ENCODE data around the gene LENG1. TPM values are rescaled to one million over a fixed set of nuclear protein-coding genes. Genes with fewer than 3 reads are reported as not detected.
"Not testable (repeated sequence)": the region's sequence is repeated elsewhere in the genome, so short reads cannot be mapped to it uniquely, and the experiment has no call there.

Gene LENG1
- total and polyA plus RNA-seq, 2 experiments from 2014 or later, result 8.4 to 15.0 TPM

DNA sequence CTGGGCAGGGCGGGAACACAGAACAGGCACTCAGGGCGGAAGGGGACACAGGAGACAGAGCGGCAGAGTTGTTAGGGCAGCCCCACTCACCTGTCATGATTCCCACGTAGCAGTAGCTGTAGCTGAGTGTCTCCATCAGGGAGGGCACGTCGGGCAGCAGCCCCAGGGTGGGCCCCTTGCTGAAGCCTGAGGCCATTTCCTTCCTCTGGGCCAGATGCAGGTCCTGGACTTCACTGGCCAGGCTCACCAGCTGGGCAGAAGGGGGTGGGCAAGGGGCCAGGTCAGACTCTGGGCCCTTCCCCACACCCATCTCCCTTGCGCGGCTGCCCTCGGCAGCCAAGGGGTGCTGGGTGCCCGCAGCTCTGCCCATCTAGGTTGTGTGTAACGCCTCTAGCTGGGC lies 23.9 kb upstream of the LENG1 start:
- H3K27ac ChIP-seq, result no peak overlapping the region
- no peak overlapping the region for H2AFZ ChIP-seq
- H3K9me2 ChIP-seq (replicated peaks; ENCODE audit: insufficient read depth), result no peaks in the 10 kb centered on the region
- peaks cover 16% of the 10 kb centered on the region for H3K79me2 ChIP-seq
- no peaks in the 10 kb centered on the region for H3K36me3 ChIP-seq (replicated peaks; ENCODE audit: insufficient read depth, low read depth)
- H3K9me3 ChIP-seq (ENCODE audit: low read depth), result no peaks in the 10 kb centered on the region
- no peaks in the 10 kb centered on the region for H4K20me1 ChIP-seq (ENCODE audit: insufficient read depth, poor library complexity, severe bottlenecking)
- no peaks in the 10 kb centered on the region for H3K27me3 ChIP-seq
- DNase-seq (ENCODE audit: low spot score), result no peak
- TF ChIP-seq EZH2 (IDR thresholded peaks at IDR 0.05; ENCODE audit: borderline replicate concordance) (no peak), EZH2phosphoT487 (IDR thresholded peaks at IDR 0.05; ENCODE audit: low read depth, severe bottlenecking, unreplicated experiment) (no peak)
- H3K4me2 ChIP-seq, result no peak overlapping the region
- no peaks in the 10 kb centered on the region for H3K4me1 ChIP-seq (ENCODE audit: insufficient read depth)
- no peak overlapping the region for H3K4me3 ChIP-seq
- 96% methylated on average over 11 of the region's 11 CpGs for WGBS (ENCODE audit: low lambda C conversion rate, missing lambda C conversion rate)

GRCh38 chr19:54181894-54182293 lies 22.4 kb upstream of the LENG1 start:
- not testable (repeated sequence) for H3K27ac ChIP-seq; H3K36me3 ChIP-seq (replicated peaks; ENCODE audit: insufficient read depth, low read depth); H3K4me2 ChIP-seq; H2AFZ ChIP-seq; H3K4me3 ChIP-seq; H3K27me3 ChIP-seq; H4K20me1 ChIP-seq (ENCODE audit: insufficient read depth, poor library complexity, severe bottlenecking); H3K79me2 ChIP-seq; H3K9me3 ChIP-seq (ENCODE audit: low read depth); DNase-seq (ENCODE audit: low spot score); H3K9me2 ChIP-seq (replicated peaks; ENCODE audit: insufficient read depth); H3K4me1 ChIP-seq (ENCODE audit: insufficient read depth)
- WGBS (ENCODE audit: low lambda C conversion rate, missing lambda C conversion rate), result 93% methylated on average over 2 of the region's 3 CpGs

- no peaks in the 10 kb centered on the region for H3K27me3 ChIP-seq
- DNase-seq (ENCODE audit: low spot score), result no peak
- H3K9me3 ChIP-seq (ENCODE audit: low read depth), result no peaks in the 10 kb centered on the region
- no peaks in the 10 kb centered on the region for H4K20me1 ChIP-seq (ENCODE audit: insufficient read depth, poor library complexity, severe bottlenecking)
- no peak overlapping the region for H2AFZ ChIP-seq
- no peaks in the 10 kb centered on the region for H3K4me1 ChIP-seq (ENCODE audit: insufficient read depth)
- WGBS (ENCODE audit: low lambda C conversion rate, missing lambda C conversion rate), result 96% methylated on average over 26 of the region's 37 CpGs
- H3K9me2 ChIP-seq (replicated peaks; ENCODE audit: insufficient read depth), result no peaks in the 10 kb centered on the region
- H3K4me3 ChIP-seq, result no peak overlapping the region
- no peak for TF ChIP-seq EZH2phosphoT487 (IDR thresholded peaks at IDR 0.05; ENCODE audit: low read depth, severe bottlenecking, unreplicated experiment)
- TF ChIP-seq, protein P1, sequence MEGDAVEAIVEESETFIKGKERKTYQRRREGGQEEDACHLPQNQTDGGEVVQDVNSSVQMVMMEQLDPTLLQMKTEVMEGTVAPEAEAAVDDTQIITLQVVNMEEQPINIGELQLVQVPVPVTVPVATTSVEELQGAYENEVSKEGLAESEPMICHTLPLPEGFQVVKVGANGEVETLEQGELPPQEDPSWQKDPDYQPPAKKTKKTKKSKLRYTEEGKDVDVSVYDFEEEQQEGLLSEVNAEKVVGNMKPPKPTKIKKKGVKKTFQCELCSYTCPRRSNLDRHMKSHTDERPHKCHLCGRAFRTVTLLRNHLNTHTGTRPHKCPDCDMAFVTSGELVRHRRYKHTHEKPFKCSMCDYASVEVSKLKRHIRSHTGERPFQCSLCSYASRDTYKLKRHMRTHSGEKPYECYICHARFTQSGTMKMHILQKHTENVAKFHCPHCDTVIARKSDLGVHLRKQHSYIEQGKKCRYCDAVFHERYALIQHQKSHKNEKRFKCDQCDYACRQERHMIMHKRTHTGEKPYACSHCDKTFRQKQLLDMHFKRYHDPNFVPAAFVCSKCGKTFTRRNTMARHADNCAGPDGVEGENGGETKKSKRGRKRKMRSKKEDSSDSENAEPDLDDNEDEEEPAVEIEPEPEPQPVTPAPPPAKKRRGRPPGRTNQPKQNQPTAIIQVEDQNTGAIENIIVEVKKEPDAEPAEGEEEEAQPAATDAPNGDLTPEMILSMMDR (IDR thresholded peaks at IDR 0.05; ENCODE audit: poor library complexity), result no peak
- no peak for TF ChIP-seq EZH2 (IDR thresholded peaks at IDR 0.05; ENCODE audit: borderline replicate concordance)
- H3K79me2 ChIP-seq, result no peaks in the 10 kb centered on the region
- H3K4me2 ChIP-seq, result no peak overlapping the region
- H3K36me3 ChIP-seq (replicated peaks; ENCODE audit: insufficient read depth, low read depth), result no peaks in the 10 kb centered on the region
- H3K27ac ChIP-seq, result no peak overlapping the region
Measured at GRCh38 chr19:54180691-54181091, 21.2 kb upstream of the LENG1 start.

DNA sequence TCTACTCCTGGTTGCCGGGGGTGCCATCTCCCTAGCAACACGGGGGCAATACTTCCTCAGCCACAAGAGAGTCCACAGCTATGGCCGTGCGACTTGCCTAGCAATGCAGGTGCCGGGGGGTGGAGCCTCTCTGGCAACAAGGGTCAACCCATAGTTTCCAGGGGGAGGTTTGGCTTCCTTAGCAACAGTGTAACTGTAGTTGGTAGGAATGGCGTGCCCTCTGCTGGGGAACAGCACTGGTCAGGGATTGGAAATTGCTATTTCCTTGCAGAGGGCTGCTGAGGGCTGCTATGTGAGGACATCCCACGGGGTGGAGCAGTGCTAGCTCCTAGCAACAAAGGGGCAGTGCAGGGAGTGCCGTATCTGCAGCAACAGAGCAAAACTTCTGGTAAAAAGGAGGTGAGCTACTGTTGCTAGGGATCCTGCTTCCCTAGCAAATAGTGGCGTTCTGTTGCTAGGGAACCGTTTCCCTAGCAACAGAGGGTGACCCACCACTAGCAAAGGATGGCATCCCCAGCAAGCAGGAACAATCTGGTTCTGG lies 20.5 kb upstream of the LENG1 start:
- Histone ChIP-seq H4K20me1 (ENCODE audit: insufficient read depth, poor library complexity, severe bottlenecking) (no peaks in the 10 kb centered on the region), H3K9me2 (replicated peaks; ENCODE audit: insufficient read depth) (no peaks in the 10 kb centered on the region), H3K9me3 (ENCODE audit: low read depth) (no peaks in the 10 kb centered on the region), H3K4me2 (no peak overlapping the region), H3K4me1 (ENCODE audit: insufficient read depth) (no peaks in the 10 kb centered on the region), H2AFZ (no peak overlapping the region), H3K4me3 (no peak overlapping the region), H3K36me3 (replicated peaks; ENCODE audit: insufficient read depth, low read depth) (no peaks in the 10 kb centered on the region), H3K27me3 (no peaks in the 10 kb centered on the region), H3K79me2 (no peaks in the 10 kb centered on the region), H3K27ac (no peak overlapping the region)
- peak; percentile 78 for DNase-seq (ENCODE audit: low spot score)
- no peak for TF ChIP-seq EZH2phosphoT487 (IDR thresholded peaks at IDR 0.05; ENCODE audit: low read depth, severe bottlenecking, unreplicated experiment)
- TF ChIP-seq, protein P1 (IDR thresholded peaks at IDR 0.05; ENCODE audit: poor library complexity), result peak; percentile 40
- WGBS (ENCODE audit: low lambda C conversion rate, missing lambda C conversion rate), result 57% methylated on average over 10 of the region's 10 CpGs

Data from hepatocyte (in vitro differentiated cells).